Measurements from ENCODE around the gene PF4V1. TPM values are rescaled to one million over a fixed set of nuclear protein-coding genes. Genes with fewer than 3 reads are reported as not detected.

PF4V1 gene
- not detected for polyA plus RNA-seq (2013, experiment 1 of 4)
- not detected for polyA plus RNA-seq (2013, experiment 2 of 4)
- not detected for polyA plus RNA-seq (2013, experiment 3 of 4)
- polyA plus RNA-seq (2013, experiment 4 of 4) = not detected

DNA sequence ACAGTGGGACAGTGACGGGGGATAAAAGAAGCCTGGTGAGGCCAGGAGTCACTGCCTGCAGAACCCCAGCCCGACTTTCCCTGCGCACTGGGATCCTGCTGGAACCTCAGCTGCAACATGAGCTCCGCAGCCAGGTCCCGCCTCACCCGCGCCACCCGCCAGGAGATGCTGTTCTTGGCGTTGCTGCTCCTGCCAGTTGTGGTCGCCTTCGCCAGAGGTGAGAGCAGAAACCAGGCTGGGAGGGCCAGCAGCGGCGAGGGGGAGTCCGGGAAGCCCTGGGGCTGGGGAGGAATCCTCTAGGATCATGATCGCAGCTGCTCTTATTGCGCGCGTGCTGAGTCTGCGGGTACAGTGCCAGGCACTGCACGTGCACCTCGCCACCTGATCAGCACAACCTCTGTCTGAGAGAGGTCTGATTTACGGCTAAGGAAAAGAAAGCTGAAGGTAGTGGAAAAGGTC is at the start of gene PF4V1:
Gene PF4V1 (plus strand): TSS at position 51 of the 459 bp plus-strand sequence. CDS start 67 bp downstream, at position 118.
- Histone ChIP-seq H3K4me1 (ENCODE audit: control insufficient read depth, insufficient read depth, low read length) (no peaks in the 10 kb centered on the region), H3K4me3 (ENCODE audit: insufficient read depth, low read depth, low read length) (no peak within 1 kb of the TSS), H3K36me3 (ENCODE audit: control insufficient read depth, insufficient read depth, low read length) (no peaks in the 10 kb centered on the region), H3K9me3 (ENCODE audit: control insufficient read depth, low read length) (no peaks in the 10 kb centered on the region), H3K27me3 (ENCODE audit: control insufficient read depth, insufficient read depth, low read length, poor library complexity, severe bottlenecking) (no peaks in the 10 kb centered on the region), H3K27ac (ENCODE audit: insufficient read depth, low read depth, low read length, poor library complexity, severe bottlenecking) (no peak within 1 kb of the TSS)
- WGBS, 2 experiments = 92% methylated on average over 22 of the region's 22 CpGs

DNA sequence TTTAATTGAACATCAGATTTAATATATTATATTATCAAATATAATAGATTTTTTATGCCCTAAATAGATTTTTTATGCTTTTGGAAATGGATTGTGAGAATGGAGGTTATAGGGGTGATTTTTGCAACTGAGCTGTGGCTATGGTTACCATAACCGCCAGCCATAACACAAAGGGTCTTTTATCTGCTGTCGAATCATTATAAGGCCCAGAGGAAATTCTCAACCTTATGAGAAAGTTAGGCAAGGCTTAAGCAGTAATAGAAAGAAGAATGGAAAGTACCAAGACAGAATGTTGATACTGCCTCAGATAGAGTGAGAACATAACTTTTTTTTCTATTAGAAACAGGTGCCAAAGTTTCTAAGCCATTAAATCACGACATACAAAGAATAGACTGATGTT is 42.9 kb upstream of the PF4V1 start:
- H3K4me1 ChIP-seq (ENCODE audit: control insufficient read depth, insufficient read depth, low read length) = no peaks in the 10 kb centered on the region
- no peak overlapping the region for H3K27ac ChIP-seq (ENCODE audit: insufficient read depth, low read depth, low read length, poor library complexity, severe bottlenecking)
- WGBS, 2 experiments = 94 to 97% methylated on average over 3 of the region's 3 CpGs
- no peaks in the 10 kb centered on the region for H3K9me3 ChIP-seq (ENCODE audit: control insufficient read depth, low read length)
- no peaks in the 10 kb centered on the region for H3K27me3 ChIP-seq (ENCODE audit: control insufficient read depth, insufficient read depth, low read length, poor library complexity, severe bottlenecking)
- no peaks in the 10 kb centered on the region for H3K36me3 ChIP-seq (ENCODE audit: control insufficient read depth, insufficient read depth, low read length)
- H3K4me3 ChIP-seq (ENCODE audit: insufficient read depth, low read depth, low read length) = no peak overlapping the region

- Histone ChIP-seq H3K27ac (ENCODE audit: insufficient read depth, low read depth, low read length, poor library complexity, severe bottlenecking) (no peak overlapping the region), H3K4me3 (ENCODE audit: insufficient read depth, low read depth, low read length) (no peak overlapping the region), H3K27me3 (ENCODE audit: control insufficient read depth, insufficient read depth, low read length, poor library complexity, severe bottlenecking) (no peaks in the 10 kb centered on the region), H3K4me1 (ENCODE audit: control insufficient read depth, insufficient read depth, low read length) (no peaks in the 10 kb centered on the region), H3K36me3 (ENCODE audit: control insufficient read depth, insufficient read depth, low read length) (no peaks in the 10 kb centered on the region), H3K9me3 (ENCODE audit: control insufficient read depth, low read length) (no peaks in the 10 kb centered on the region)
- WGBS, 2 experiments = 85 to 91% methylated on average over 1 of the region's 1 CpG
Measured at GRCh38 chr4:73811841-73812240, 41.3 kb upstream of the PF4V1 start.

DNA sequence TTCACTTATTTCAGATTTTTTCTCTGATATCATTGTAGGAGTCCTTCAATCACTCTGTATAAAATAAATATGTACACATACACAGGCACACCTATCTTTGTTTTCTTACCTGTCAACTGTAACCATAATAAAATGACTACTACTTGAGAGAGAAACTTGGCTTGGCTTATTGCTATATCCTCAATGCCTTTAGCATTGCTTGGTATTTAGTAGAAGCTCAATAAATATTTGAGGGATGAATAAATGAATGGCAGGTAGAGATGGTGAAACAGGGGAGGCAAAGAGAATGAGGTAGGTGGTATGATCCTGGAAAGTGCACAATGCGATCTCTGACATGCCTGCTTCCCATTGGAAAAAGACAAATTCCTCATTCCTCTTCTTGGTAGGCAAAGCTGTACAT is 38.4 kb upstream of the PF4V1 start:
- no peaks in the 10 kb centered on the region for H3K4me1 ChIP-seq (ENCODE audit: control insufficient read depth, insufficient read depth, low read length)
- 96 to 100% methylated on average over 1 of the region's 1 CpG for WGBS, 2 experiments
- H3K36me3 ChIP-seq (ENCODE audit: control insufficient read depth, insufficient read depth, low read length) = no peaks in the 10 kb centered on the region

GRCh38 chr4:73815145-73815544 is 38.0 kb upstream of the PF4V1 start:
- Histone ChIP-seq H3K36me3 (ENCODE audit: control insufficient read depth, insufficient read depth, low read length) (no peaks in the 10 kb centered on the region), H3K9me3 (ENCODE audit: control insufficient read depth, low read length) (no peaks in the 10 kb centered on the region), H3K4me1 (ENCODE audit: control insufficient read depth, insufficient read depth, low read length) (no peaks in the 10 kb centered on the region), H3K4me3 (ENCODE audit: insufficient read depth, low read depth, low read length) (no peak overlapping the region), H3K27me3 (ENCODE audit: control insufficient read depth, insufficient read depth, low read length, poor library complexity, severe bottlenecking) (no peaks in the 10 kb centered on the region), H3K27ac (ENCODE audit: insufficient read depth, low read depth, low read length, poor library complexity, severe bottlenecking) (no peak overlapping the region)
- 86 to 89% methylated on average over 1 of the region's 1 CpG for WGBS, 2 experiments

More for the DNA sequence above, 38.4 kb upstream of the PF4V1 start:
- no peak overlapping the region for H3K4me3 ChIP-seq (ENCODE audit: insufficient read depth, low read depth, low read length)
- no peaks in the 10 kb centered on the region for H3K27me3 ChIP-seq (ENCODE audit: control insufficient read depth, insufficient read depth, low read length, poor library complexity, severe bottlenecking)
- no peak overlapping the region for H3K27ac ChIP-seq (ENCODE audit: insufficient read depth, low read depth, low read length, poor library complexity, severe bottlenecking)
- H3K9me3 ChIP-seq (ENCODE audit: control insufficient read depth, low read length) = no peaks in the 10 kb centered on the region

GRCh38 chr4:73816814-73817213 is 36.3 kb upstream of the PF4V1 start:
- no peaks in the 10 kb centered on the region for H3K9me3 ChIP-seq (ENCODE audit: control insufficient read depth, low read length)
- no peak overlapping the region for H3K4me3 ChIP-seq (ENCODE audit: insufficient read depth, low read depth, low read length)
- no peak overlapping the region for H3K27ac ChIP-seq (ENCODE audit: insufficient read depth, low read depth, low read length, poor library complexity, severe bottlenecking)
- H3K36me3 ChIP-seq (ENCODE audit: control insufficient read depth, insufficient read depth, low read length) = no peaks in the 10 kb centered on the region
- H3K4me1 ChIP-seq (ENCODE audit: control insufficient read depth, insufficient read depth, low read length) = no peaks in the 10 kb centered on the region
- 90% methylated on average over 2 to 3 of the region's 3 CpGs for WGBS, 2 experiments
- H3K27me3 ChIP-seq (ENCODE audit: control insufficient read depth, insufficient read depth, low read length, poor library complexity, severe bottlenecking) = no peaks in the 10 kb centered on the region

DNA sequence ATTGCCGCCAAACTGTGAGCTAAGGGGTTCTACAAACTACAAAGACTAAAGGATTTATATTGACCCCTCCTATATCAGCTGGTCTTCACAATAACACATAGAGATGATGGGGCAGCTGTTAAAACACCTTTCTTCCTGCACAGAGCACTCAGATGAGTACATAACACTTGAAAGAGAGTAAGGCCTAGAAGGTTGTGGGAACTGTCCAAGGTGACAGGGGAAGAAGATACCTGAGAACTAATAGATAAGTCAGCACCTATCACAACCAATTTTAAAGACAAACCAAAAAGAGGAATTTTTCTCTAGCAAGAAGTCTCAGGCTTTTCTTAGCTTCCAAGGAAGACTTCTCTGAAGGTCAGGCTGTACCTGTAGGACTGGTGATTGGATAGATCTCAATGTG is 35.8 kb upstream of the PF4V1 start:
- H3K36me3 ChIP-seq (ENCODE audit: control insufficient read depth, insufficient read depth, low read length) = no peaks in the 10 kb centered on the region
- no peaks in the 10 kb centered on the region for H3K27me3 ChIP-seq (ENCODE audit: control insufficient read depth, insufficient read depth, low read length, poor library complexity, severe bottlenecking)
- H3K9me3 ChIP-seq (ENCODE audit: control insufficient read depth, low read length) = no peaks in the 10 kb centered on the region
- H3K27ac ChIP-seq (ENCODE audit: insufficient read depth, low read depth, low read length, poor library complexity, severe bottlenecking) = no peak overlapping the region
- no peak overlapping the region for H3K4me3 ChIP-seq (ENCODE audit: insufficient read depth, low read depth, low read length)
- 88 to 100% methylated on average over 1 of the region's 1 CpG for WGBS, 2 experiments
- H3K4me1 ChIP-seq (ENCODE audit: control insufficient read depth, insufficient read depth, low read length) = no peaks in the 10 kb centered on the region

DNA sequence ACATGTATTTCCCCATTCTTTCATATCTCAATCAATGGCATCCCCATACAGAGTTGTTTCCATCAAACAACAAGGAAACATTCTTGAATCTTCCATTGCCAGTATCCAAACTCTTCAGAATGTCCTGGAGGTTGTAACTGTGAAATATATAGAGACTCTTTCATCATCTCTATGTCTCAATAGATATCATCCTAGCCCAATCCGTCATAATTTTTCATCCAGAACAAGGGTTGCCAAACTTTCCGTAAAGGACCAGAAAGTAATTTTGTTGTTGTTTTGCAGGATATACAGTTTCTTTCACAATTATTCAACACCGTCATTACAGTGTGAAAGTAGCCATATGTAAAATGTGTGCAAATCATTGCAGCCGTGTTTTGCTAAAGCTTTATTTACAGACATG is 31.8 kb upstream of the PF4V1 start:
- Histone ChIP-seq H3K9me3 (ENCODE audit: control insufficient read depth, low read length) (no peaks in the 10 kb centered on the region), H3K4me3 (ENCODE audit: insufficient read depth, low read depth, low read length) (no peak overlapping the region), H3K4me1 (ENCODE audit: control insufficient read depth, insufficient read depth, low read length) (no peaks in the 10 kb centered on the region), H3K27me3 (ENCODE audit: control insufficient read depth, insufficient read depth, low read length, poor library complexity, severe bottlenecking) (no peaks in the 10 kb centered on the region), H3K27ac (ENCODE audit: insufficient read depth, low read depth, low read length, poor library complexity, severe bottlenecking) (no peak overlapping the region), H3K36me3 (ENCODE audit: control insufficient read depth, insufficient read depth, low read length) (no peaks in the 10 kb centered on the region)
- WGBS, 2 experiments = 99 to 100% methylated on average over 3 to 4 of the region's 4 CpGs

- Histone ChIP-seq H3K27me3 (ENCODE audit: control insufficient read depth, insufficient read depth, low read length, poor library complexity, severe bottlenecking) (no peaks in the 10 kb centered on the region), H3K27ac (ENCODE audit: insufficient read depth, low read depth, low read length, poor library complexity, severe bottlenecking) (no peak overlapping the region), H3K9me3 (ENCODE audit: control insufficient read depth, low read length) (no peaks in the 10 kb centered on the region), H3K36me3 (ENCODE audit: control insufficient read depth, insufficient read depth, low read length) (no peaks in the 10 kb centered on the region), H3K4me1 (ENCODE audit: control insufficient read depth, insufficient read depth, low read length) (no peaks in the 10 kb centered on the region), H3K4me3 (ENCODE audit: insufficient read depth, low read depth, low read length) (no peak overlapping the region)
- WGBS, 2 experiments = 89 to 93% methylated on average over 3 of the region's 3 CpGs
Measured at GRCh38 chr4:73822389-73822788, 30.7 kb upstream of the PF4V1 start.

- Histone ChIP-seq H3K4me1 (ENCODE audit: control insufficient read depth, insufficient read depth, low read length) (no peaks in the 10 kb centered on the region), H3K9me3 (ENCODE audit: control insufficient read depth, low read length) (no peaks in the 10 kb centered on the region), H3K27me3 (ENCODE audit: control insufficient read depth, insufficient read depth, low read length, poor library complexity, severe bottlenecking) (no peaks in the 10 kb centered on the region), H3K36me3 (ENCODE audit: control insufficient read depth, insufficient read depth, low read length) (no peaks in the 10 kb centered on the region), H3K4me3 (ENCODE audit: insufficient read depth, low read depth, low read length) (no peak overlapping the region), H3K27ac (ENCODE audit: insufficient read depth, low read depth, low read length, poor library complexity, severe bottlenecking) (no peak overlapping the region)
Measured at GRCh38 chr4:73822812-73823504, 30.1 kb upstream of the PF4V1 start.
